K562 (cell line): ENCODE data around the gene RNF128. TPM values are rescaled to one million over a fixed set of nuclear protein-coding genes. Genes with fewer than 3 reads are reported as not detected.

ENCODE experiments used
- ATAC-seq: fragments of 200-7000 bp; cut with Tn5 transposase; 3 replicates; pipeline ENCODE4 v1.9.1; 2020; ENCODE audit warnings: moderate library complexity
- BruUV-seq: library from RNA; stranded (reverse); fragments of 400-500 nt; replicated peaks from 2 replicates; lab custom pipeline; 2021; lab: Mats Ljungman, UMichigan
- CTCF ChIA-PET: fragments of 300-600 bp; formaldehyde crosslinking; extraction: SDS; loops from one replicate; lab custom pipeline; 2021; ENCODE audit warnings: low intra/inter-chr PET ratio; lab: Yijun Ruan, JAX
- POLR2A ChIA-PET: fragments of 300-600, 350-650 bp; sonication (Branson Sonifier 250); formaldehyde crosslinking; extraction: SDS; loops from one replicate; lab custom pipeline; 2021; ENCODE audit warnings: antibody characterized with exemption, inconsistent platforms; lab: Yijun Ruan, JAX
- DNase-seq, 4 experiments: peaks; one replicate each; pipeline versions ENCODE4 v3.0.0 to v3.0.0-alpha.2; 2011 to 2018; ENCODE audit warnings: low spot score in 3 of 4, mixed read lengths in 3 of 4; ENCODE audit errors: extremely low read depth in 1 of 4
- FAIRE-seq: peaks from 2 replicates; lab custom pipeline; 2011; peaks lifted over from hg19 to GRCh38; lab: Jason Lieb, UNC
- H2AFZ ChIP-seq: 2 replicates; pipeline ENCODE4 v1.6.0; 2011; ENCODE audit warnings: low read depth, low read length, control low read depth, inconsistent platforms
- H3K27ac ChIP-seq: fragments of 200-600 bp; 3 replicates; pipeline ENCODE4 v1.8.0; 2011; ENCODE audit warnings: low read depth, mild to moderate bottlenecking, control low read depth, inconsistent platforms, low read length, moderate library complexity, mixed read lengths; ENCODE audit errors: extremely low read depth
- H3K27me3 ChIP-seq, 2 experiments: fragments of 300-600 bp in 1 of 2; 2 replicates in 1 of 2; 3 replicates in 1 of 2; pipeline versions ENCODE4 v1.6.0 to v1.8.0; 2011; ENCODE audit warnings: inconsistent platforms in 2 of 2, low read length in 2 of 2, mild to moderate bottlenecking in 1 of 2, mixed read lengths in 1 of 2, moderate library complexity in 1 of 2; ENCODE audit not compliant: control insufficient read depth in 2 of 2, insufficient read depth in 2 of 2
- H3K36me3 ChIP-seq: fragments of 300-600 bp; 3 replicates; pipeline ENCODE4 v1.8.0; 2011; ENCODE audit warnings: mild to moderate bottlenecking, low read length, inconsistent platforms; ENCODE audit not compliant: control insufficient read depth, insufficient read depth
- H3K4me1 ChIP-seq, 2 experiments: fragments of 200-600 bp in 1 of 2; replicated peaks in 1 of 2; 2 replicates in 1 of 2; 3 replicates in 1 of 2; pipeline versions ENCODE4 v1.5.1 to v1.8.0; 2011; ENCODE audit warnings: inconsistent platforms in 2 of 2, low read length in 2 of 2, mild to moderate bottlenecking in 1 of 2, mixed read lengths in 1 of 2, moderate library complexity in 1 of 2; ENCODE audit not compliant: control insufficient read depth in 2 of 2, insufficient read depth in 2 of 2
- H3K4me2 ChIP-seq: 2 replicates; pipeline ENCODE4 v1.6.1; 2011; ENCODE audit warnings: low read length, control low read depth, inconsistent platforms, mixed read lengths; ENCODE audit not compliant: insufficient read depth
- H3K4me3 ChIP-seq: fragments of 200-600 bp; sonication (generic), shearing (Covaris generic); 2 replicates; pipeline ENCODE4 v1.5.1; 2016; ENCODE audit warnings: control low read depth, inconsistent platforms
- H3K79me2 ChIP-seq: fragments of 200-600 bp; 3 replicates; pipeline ENCODE4 v1.8.0; 2011; ENCODE audit warnings: low read length, inconsistent platforms; ENCODE audit not compliant: control insufficient read depth, insufficient read depth
- H3K9ac ChIP-seq, 2 experiments: 2 replicates each; pipeline versions ENCODE4 v1.6.0 to v1.6.1; 2011; ENCODE audit warnings: low read depth in 2 of 2, low read length in 2 of 2, control low read depth in 1 of 2, inconsistent platforms in 1 of 2, mild to moderate bottlenecking in 1 of 2, mixed read lengths in 1 of 2; ENCODE audit not compliant: insufficient read depth in 1 of 2
- H3K9me1 ChIP-seq: one replicate; pipeline ENCODE4 v1.6.0; 2011; ENCODE audit warnings: inconsistent platforms, mild to moderate bottlenecking, low read length, moderate library complexity; ENCODE audit not compliant: control insufficient read depth, insufficient read depth
- H3K9me3 ChIP-seq: replicated peaks from 2 replicates; pipeline ENCODE4 v1.5.1; 2011; ENCODE audit warnings: low read depth, low read length, inconsistent platforms; ENCODE audit not compliant: control insufficient read depth, insufficient read depth
- H4K20me1 ChIP-seq: replicated peaks from 2 replicates; pipeline ENCODE4 v1.6.1; 2011; ENCODE audit warnings: low read length, inconsistent platforms, mixed read lengths; ENCODE audit not compliant: control insufficient read depth, insufficient read depth
- ELF1 ChIP-seq: fragments of 200-800 bp; sonication (Bioruptor generic); IDR thresholded peaks from 2 replicates; pipeline ENCODE4 v1.6.1; 2016; ENCODE audit warnings: missing genetic modification characterization, missing compliant biosample characterization
- HSF4 ChIP-seq: fragments of 250-450 bp; sonication (Bioruptor Pico); IDR thresholded peaks from 2 replicates; pipeline ENCODE4 v2.1.2; 2022; ENCODE audit warnings: mild to moderate bottlenecking, moderate library complexity, borderline replicate concordance
- MCM2 ChIP-seq: fragments of 450-650 bp; IDR thresholded peaks from 2 replicates; pipeline ENCODE4 v1.6.1; 2017; ENCODE audit warnings: low read depth, mild to moderate bottlenecking
- NRF1 ChIP-seq, 2 experiments: fragments of 450-650 bp; IDR thresholded peaks in 1 of 2; conservative IDR thresholded peaks in 1 of 2; 2 replicates each; pipeline ENCODE4 v1.6.1; 2014; ENCODE audit warnings: mild to moderate bottlenecking in 2 of 2
- ZNF347 ChIP-seq: fragments of 450-650 bp; formaldehyde crosslinking; IDR thresholded peaks from 2 replicates; pipeline ENCODE4 v1.4.0; 2020; ENCODE audit warnings: low read depth, mild to moderate bottlenecking, moderate library complexity
- ZNF589 ChIP-seq: fragments of 200-800 bp; sonication (Bioruptor generic); IDR thresholded peaks from 2 replicates; pipeline ENCODE4 v1.6.1; 2016; ENCODE audit warnings: low read depth, missing genetic modification characterization, missing compliant biosample characterization
- WGBS: fragments of 100-300 bp; shearing (Covaris generic); methylation state at CpG from one replicate; pipeline ENCODE4 v1.1.6; 2016; ENCODE audit warnings: low coverage, mixed read lengths; ENCODE audit not compliant: insufficient coverage; ENCODE audit errors: missing lambda C conversion rate; 5-methylcytosine and 5-hydroxymethylcytosine counted together
- in situ Hi-C: fragments of 300-500 bp; cut with MboI; formaldehyde crosslinking; loops from 4 replicates; pipeline ENCODE4 v1.15.0; 2018; ENCODE audit warnings: inconsistent platforms, mixed read lengths
- intact Hi-C: fragments of 100-400 bp; cut with micrococcal nuclease; formaldehyde crosslinking; loops from 2 replicates; pipeline ENCODE4 v1.14.2; 2022
- polyA plus RNA-seq, 8 experiments: library from polyadenylated mRNA; depleted of rRNA in 4 of 8; stranded (reverse) in 5 of 8; unstranded in 3 of 8; fragments of >200 nt; fragmentation: Nextera tagmentation in 2 of 8; fragmentation: Illumina TruSeq in 1 of 8; extraction: Ambion mirVana in 2 of 8; extraction: Trizol in 1 of 8; gene quantifications; 2 replicates each; pipeline versions ENCODE4 v1.2.1 to v1.2.3, GENCODE V29; 2011 to 2014; ENCODE audit warnings: inconsistent platforms in 1 of 8, missing spikeins in 1 of 8
- total RNA-seq, 7 experiments: library from RNA; depleted of rRNA in 6 of 7; stranded (reverse); fragments of >200 nt in 6 of 7; fragmentation: Illumina TruSeq in 2 of 7; extraction: Trizol in 2 of 7; gene quantifications; 2 replicates each; pipeline versions ENCODE4 v1.2.1 to v1.2.3, GENCODE V29; 2011 to 2021; ENCODE audit warnings: low replicate concordance in 1 of 7
- TF ChIP-seq, protein P1 (sequence below): fragments of 250-450 bp; sonication (Bioruptor Pico); IDR thresholded peaks from 2 replicates; pipeline ENCODE4 v1.4.0; 2020; ENCODE audit warnings: mild to moderate bottlenecking, moderate library complexity

Gene RNF128
- total and polyA plus RNA-seq, 9 of the 15 experiments (the other 6 are each of a cell fraction or from before 2014, with no cell fraction given): 0.07 TPM; not detected in 8

DNA sequence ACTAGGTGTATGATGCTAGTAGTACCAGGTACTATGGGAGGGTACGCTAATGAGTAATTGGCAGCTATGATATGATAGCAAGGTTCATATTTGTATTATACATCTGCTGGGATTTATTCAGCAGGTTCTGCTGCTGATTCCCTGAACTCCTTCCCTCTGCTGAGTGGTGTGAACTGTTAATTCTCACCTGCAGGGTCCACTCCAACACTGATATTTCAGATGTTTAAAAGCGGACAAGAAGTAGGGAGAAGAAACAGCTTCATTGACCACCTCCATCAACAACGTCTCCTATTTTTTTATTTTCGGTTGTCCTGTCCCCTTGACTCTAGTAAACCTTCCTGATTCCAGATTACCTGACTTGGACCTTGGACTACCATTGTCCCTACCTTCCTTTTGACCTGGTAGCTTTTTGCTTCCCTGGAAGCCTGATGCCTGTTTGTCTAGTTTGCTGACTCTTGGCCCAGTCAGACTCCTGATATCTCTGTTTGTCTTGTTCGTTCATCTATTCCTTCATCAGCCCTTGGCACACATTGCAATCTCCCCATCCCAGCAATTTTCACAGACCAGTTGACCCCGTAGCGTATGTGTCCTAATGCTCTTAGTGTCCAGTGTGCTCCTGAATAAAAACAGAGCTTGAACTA is 34.0 kb upstream of the RNF128 start:
- no peaks in the 10 kb centered on the region for H3K27me3 ChIP-seq
- 0% methylated on average over 6 of the region's 7 CpGs for WGBS
- H3K36me3 ChIP-seq: no peaks in the 10 kb centered on the region
- no peaks in the 10 kb centered on the region for H3K79me2 ChIP-seq
- no peak overlapping the region for H3K4me3 ChIP-seq
- TF ChIP-seq HSF4 (CRISPR knock-in tag) (no peak), ZNF347 (no peak)
- CTCF ChIA-PET: no interaction called here
- no peaks in the 10 kb centered on the region for H3K9me1 ChIP-seq
- no peak overlapping the region for H3K9ac ChIP-seq
- H3K27ac ChIP-seq: no peak overlapping the region
- no peak overlapping the region for H3K4me2 ChIP-seq
- BruUV-seq: no TSS peak
- no peak for DNase-seq
- H3K9me3 ChIP-seq: no peaks in the 10 kb centered on the region
- no peak overlapping the region for H2AFZ ChIP-seq
- intact Hi-C loops: no loop called here
- no peak for FAIRE-seq
- no peaks in the 10 kb centered on the region for H4K20me1 ChIP-seq
- no peak for ATAC-seq
- POLR2A ChIA-PET: no interaction called here
- H3K4me1 ChIP-seq: no peaks in the 10 kb centered on the region
- in situ Hi-C loops: no loop called here

DNA sequence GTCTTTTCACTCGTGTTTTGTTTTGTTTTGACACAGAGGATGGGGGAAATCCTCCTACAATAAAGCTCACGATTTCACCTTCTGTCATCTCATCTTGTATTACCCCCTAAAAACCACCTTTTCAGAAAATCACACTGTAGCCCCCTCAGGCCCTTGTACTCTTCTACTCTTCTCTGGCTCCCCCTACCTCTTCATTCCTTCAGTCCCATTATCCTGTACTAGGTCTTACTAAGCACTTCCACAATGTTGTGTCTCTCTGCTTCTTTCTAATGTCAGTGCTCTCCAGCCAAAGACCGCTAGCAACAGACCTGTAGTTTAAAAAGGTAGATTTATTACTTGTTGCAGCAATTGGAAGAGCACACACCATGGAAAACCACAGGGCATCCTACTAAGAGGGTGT is 30.0 kb upstream of the RNF128 start:
- H3K9me3 ChIP-seq: no peaks in the 10 kb centered on the region
- no peaks in the 10 kb centered on the region for H3K36me3 ChIP-seq
- intact Hi-C loops: no loop called here
- no peaks in the 10 kb centered on the region for H3K4me1 ChIP-seq
- no peak overlapping the region for H2AFZ ChIP-seq
- WGBS: 0% methylated on average over 3 of the region's 3 CpGs
- TF ChIP-seq MCM2 (no peak), NRF1 (conservative IDR thresholded peaks at IDR 0.05 in 1 of 2, IDR thresholded peaks at IDR 0.05 in 1 of 2) (no peak), ELF1 (tag) (no peak), ZNF589 (CRISPR knock-in tag) (no peak)
- TF ChIP-seq, protein P1, sequence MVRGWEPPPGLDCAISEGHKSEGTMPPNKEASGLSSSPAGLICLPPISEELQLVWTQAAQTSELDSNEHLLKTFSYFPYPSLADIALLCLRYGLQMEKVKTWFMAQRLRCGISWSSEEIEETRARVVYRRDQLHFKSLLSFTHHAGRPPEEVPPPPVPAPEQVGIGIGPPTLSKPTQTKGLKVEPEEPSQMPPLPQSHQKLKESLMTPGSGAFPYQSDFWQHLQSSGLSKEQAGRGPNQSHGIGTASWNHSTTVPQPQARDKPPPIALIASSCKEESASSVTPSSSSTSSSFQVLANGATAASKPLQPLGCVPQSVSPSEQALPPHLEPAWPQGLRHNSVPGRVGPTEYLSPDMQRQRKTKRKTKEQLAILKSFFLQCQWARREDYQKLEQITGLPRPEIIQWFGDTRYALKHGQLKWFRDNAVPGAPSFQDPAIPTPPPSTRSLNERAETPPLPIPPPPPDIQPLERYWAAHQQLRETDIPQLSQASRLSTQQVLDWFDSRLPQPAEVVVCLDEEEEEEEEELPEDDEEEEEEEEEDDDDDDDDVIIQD (CRISPR knock-in tag): no peak
- DNase-seq (no peak), ATAC-seq (no peak), FAIRE-seq (no peak)
- in situ Hi-C loops: no loop called here
- H3K27ac ChIP-seq: no peak overlapping the region
- H4K20me1 ChIP-seq: no peaks in the 10 kb centered on the region
- no peaks in the 10 kb centered on the region for H3K27me3 ChIP-seq
- no peaks in the 10 kb centered on the region for H3K9me1 ChIP-seq
- no peaks in the 10 kb centered on the region for H3K79me2 ChIP-seq
- BruUV-seq: no TSS peak
- H3K4me2 ChIP-seq: no peak overlapping the region
- ChIA-PET CTCF (no interaction called here), POLR2A (no interaction called here)
- H3K9ac ChIP-seq: no peak overlapping the region
- no peak overlapping the region for H3K4me3 ChIP-seq
